Bronchus fibroblast of lung (primary cell): ENCODE data around the gene EIF5. TPM values are rescaled to one million over a fixed set of nuclear protein-coding genes. Genes with fewer than 3 reads are reported as not detected.

Source experiments
- total RNA-seq: library from RNA; depleted of rRNA; stranded (reverse); fragments of >200 nt; gene quantifications from 2 replicates; pipeline ENCODE4 v1.2.3, GENCODE V29; 2015

EIF5 gene
- total RNA-seq, result 135 and 159 TPM in 2 replicates

DNA sequence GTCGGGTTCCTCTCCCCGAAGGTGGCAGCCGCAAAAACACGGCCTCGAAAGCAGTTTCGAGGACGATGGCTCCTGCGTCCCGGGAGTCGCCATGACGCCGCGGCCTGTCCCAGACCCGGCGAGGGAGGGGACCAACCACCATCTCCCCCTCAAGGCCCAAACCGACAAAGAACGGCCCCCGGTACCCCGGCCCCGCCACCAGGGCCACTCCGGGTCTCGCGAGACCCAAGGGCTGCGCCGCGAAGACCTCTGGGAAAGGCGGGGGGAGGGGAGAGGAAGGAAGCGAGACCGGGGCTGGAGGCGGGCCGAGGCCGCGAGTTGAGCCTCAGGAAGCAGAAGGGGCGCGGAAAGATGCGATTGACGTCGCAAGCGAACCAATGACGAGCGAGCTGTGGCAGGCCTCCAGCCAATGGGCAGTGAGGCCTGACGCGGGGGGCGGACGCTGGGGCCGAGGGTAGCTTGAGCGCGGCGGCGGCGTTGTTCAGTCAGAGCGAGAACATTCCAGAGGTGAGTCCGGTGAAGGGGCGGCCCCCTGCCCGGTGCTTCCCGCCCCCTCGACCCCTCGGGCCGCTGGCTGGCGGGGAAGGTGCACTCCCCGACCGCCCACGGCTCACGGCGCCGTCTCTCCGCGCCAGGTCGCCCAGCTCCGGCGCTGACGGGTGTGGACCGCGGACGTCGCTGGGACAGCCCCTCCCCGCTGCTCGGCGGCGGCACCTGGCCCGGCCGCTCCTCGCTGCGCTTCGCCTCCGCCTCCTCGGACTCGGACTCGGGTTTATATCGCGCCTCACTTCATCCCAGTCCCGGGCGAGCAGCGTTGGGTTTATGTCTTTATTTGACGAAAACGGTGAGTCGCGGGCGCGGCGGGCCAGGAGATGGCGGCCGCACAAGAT is at the start of gene EIF5:
TSS of gene EIF5 (plus strand) at position 484 of the 890 bp plus-strand sequence. CDS start 1,624 bp downstream, outside the sequence.

DNA sequence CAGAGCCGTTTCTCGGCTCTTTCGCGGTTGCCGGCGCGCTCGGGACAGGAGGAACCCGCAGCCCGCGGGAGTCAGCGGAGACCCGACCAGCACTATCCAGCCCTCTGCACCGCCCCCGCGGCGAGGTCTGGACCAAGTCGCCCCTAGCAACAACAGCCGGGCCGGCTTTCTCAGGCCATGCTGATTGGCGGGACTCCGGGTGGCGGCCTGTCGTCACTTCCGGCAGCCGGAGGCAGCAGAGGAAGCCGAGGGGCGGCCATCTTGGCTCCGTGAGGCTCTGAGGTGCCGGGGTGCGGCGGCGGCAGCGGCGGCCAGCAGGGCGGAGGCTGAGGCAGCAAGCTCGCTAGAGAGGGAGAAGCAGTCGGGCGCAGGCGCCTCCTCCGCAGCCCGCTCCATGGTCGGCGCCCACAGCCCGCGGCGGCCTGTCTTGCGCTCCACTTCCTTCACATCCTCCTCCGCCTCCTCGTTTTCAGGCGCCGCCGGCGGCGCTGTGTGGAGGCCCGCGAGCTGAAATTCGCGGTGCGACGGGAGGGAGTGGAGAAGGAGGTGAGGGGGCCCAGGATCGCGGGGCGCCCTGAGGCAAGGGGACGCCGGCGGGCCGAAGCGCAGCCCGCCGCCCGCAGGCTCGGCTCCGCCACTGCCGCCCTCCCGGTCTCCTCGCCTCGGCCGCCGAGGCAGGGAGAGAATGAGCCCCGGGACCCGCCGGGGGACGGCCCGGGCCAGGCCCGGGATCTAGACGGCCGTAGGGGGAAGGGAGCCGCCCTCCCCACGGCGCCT is 51.3 kb downstream of the EIF5 start, which contains the start of gene MARK3:
TSS of gene MARK3 (plus strand) at position 264 of the 777 bp plus-strand sequence. CDS start 615 bp downstream, outside the sequence.

Other genes starting within 250 kb of the EIF5 start
- gene EXOC3L4, start 239.5 kb upstream of the EIF5 start, total RNA-seq, result not detected in 2 replicates
- 32.4 and 36.6 TPM in 2 replicates for gene TNFAIP2, start 210.8 kb upstream of the EIF5 start, total RNA-seq
- 43.1 and 47.2 TPM in 2 replicates for gene MARK3, start 51.2 kb downstream of the EIF5 start, total RNA-seq
- gene CKB, start 188.6 kb downstream of the EIF5 start, total RNA-seq, result 87.7 and 104 TPM in 2 replicates
- gene TRMT61A, start 195.0 kb downstream of the EIF5 start, total RNA-seq, result 7.7 and 9.8 TPM in 2 replicates
- 14.4 and 15.6 TPM in 2 replicates for gene BAG5, start 228.4 kb downstream of the EIF5 start, total RNA-seq
- gene COA8, start 228.7 kb downstream of the EIF5 start, total RNA-seq, result 28.2 and 29.3 TPM in 2 replicates